ENCODE results near the gene LRCH1.

LRCH1 gene

GRCh38 chr13:46605076-46605824 is 52.3 kb downstream of the LRCH1 start:
- H3K27me3 Mint-ChIP-seq, result no peaks in the 10 kb centered on the region
- H3K36me3 Mint-ChIP-seq, result no peaks in the 10 kb centered on the region
- H3K9me3 Mint-ChIP-seq (ENCODE audit: low read depth), result no peaks in the 10 kb centered on the region
- no peak overlapping the region for H3K27ac Mint-ChIP-seq
- no peak overlapping the region for H3K4me3 Mint-ChIP-seq
- peaks cover 72% of the 10 kb centered on the region for H3K4me1 Mint-ChIP-seq (ENCODE audit: low read depth)

GRCh38 chr13:46605825-46606554 is 53.0 kb downstream of the LRCH1 start:
- Mint-ChIP-seq H3K27ac (peak overlapping the region; percentile 48), H3K9me3 (ENCODE audit: low read depth) (no peaks in the 10 kb centered on the region), H3K27me3 (no peaks in the 10 kb centered on the region), H3K4me3 (no peak overlapping the region), H3K4me1 (ENCODE audit: low read depth) (peaks cover 64% of the 10 kb centered on the region), H3K36me3 (no peaks in the 10 kb centered on the region)

GRCh38 chr13:46606970-46607369 is 54.0 kb downstream of the LRCH1 start:
- Mint-ChIP-seq H3K4me3 (no peak overlapping the region), H3K9me3 (ENCODE audit: low read depth) (no peaks in the 10 kb centered on the region), H3K27me3 (no peaks in the 10 kb centered on the region), H3K27ac (peak overlapping the region; percentile 70), H3K36me3 (no peaks in the 10 kb centered on the region), H3K4me1 (ENCODE audit: low read depth) (peaks cover 57% of the 10 kb centered on the region)

- no peaks in the 10 kb centered on the region for H3K27me3 Mint-ChIP-seq
- peaks cover 49% of the 10 kb centered on the region for H3K4me1 Mint-ChIP-seq (ENCODE audit: low read depth)
- peak overlapping the region; percentile 42 for H3K4me3 Mint-ChIP-seq
- H3K9me3 Mint-ChIP-seq (ENCODE audit: low read depth), result no peaks in the 10 kb centered on the region
- no peaks in the 10 kb centered on the region for H3K36me3 Mint-ChIP-seq
- peak overlapping the region; percentile 70 for H3K27ac Mint-ChIP-seq
Measured at GRCh38 chr13:46607768-46608564, 55.0 kb downstream of the LRCH1 start.

GRCh38 chr13:46609052-46609451 is 56.1 kb downstream of the LRCH1 start:
- no peaks in the 10 kb centered on the region for H3K36me3 Mint-ChIP-seq
- no peaks in the 10 kb centered on the region for H3K9me3 Mint-ChIP-seq (ENCODE audit: low read depth)
- H3K27ac Mint-ChIP-seq, result no peak overlapping the region
- no peaks in the 10 kb centered on the region for H3K27me3 Mint-ChIP-seq
- H3K4me3 Mint-ChIP-seq, result no peak overlapping the region
- peaks cover 50% of the 10 kb centered on the region for H3K4me1 Mint-ChIP-seq (ENCODE audit: low read depth)

- H3K36me3 Mint-ChIP-seq, result no peaks in the 10 kb centered on the region
- H3K9me3 Mint-ChIP-seq (ENCODE audit: low read depth), result no peaks in the 10 kb centered on the region
- H3K27me3 Mint-ChIP-seq, result no peaks in the 10 kb centered on the region
- no peak overlapping the region for H3K4me3 Mint-ChIP-seq
- peaks cover 50% of the 10 kb centered on the region for H3K4me1 Mint-ChIP-seq (ENCODE audit: low read depth)
- no peak overlapping the region for H3K27ac Mint-ChIP-seq
Measured at GRCh38 chr13:46609726-46610125, 56.8 kb downstream of the LRCH1 start.

- Mint-ChIP-seq H3K36me3 (peaks cover 4% of the 10 kb centered on the region), H3K4me1 (ENCODE audit: low read depth) (peaks cover 47% of the 10 kb centered on the region), H3K4me3 (no peak overlapping the region), H3K9me3 (ENCODE audit: low read depth) (no peaks in the 10 kb centered on the region), H3K27ac (no peak overlapping the region), H3K27me3 (no peaks in the 10 kb centered on the region)
Measured at GRCh38 chr13:46612267-46612666, 59.3 kb downstream of the LRCH1 start.

- no peak overlapping the region for H3K27ac Mint-ChIP-seq
- no peaks in the 10 kb centered on the region for H3K27me3 Mint-ChIP-seq
- H3K9me3 Mint-ChIP-seq (ENCODE audit: low read depth), result no peaks in the 10 kb centered on the region
- H3K36me3 Mint-ChIP-seq, result peaks cover 4% of the 10 kb centered on the region
- H3K4me3 Mint-ChIP-seq, result no peak overlapping the region
- peaks cover 48% of the 10 kb centered on the region for H3K4me1 Mint-ChIP-seq (ENCODE audit: low read depth)
Measured at GRCh38 chr13:46613409-46614049, 60.6 kb downstream of the LRCH1 start.

- no peaks in the 10 kb centered on the region for H3K9me3 Mint-ChIP-seq (ENCODE audit: low read depth)
- H3K27me3 Mint-ChIP-seq, result no peaks in the 10 kb centered on the region
- H3K27ac Mint-ChIP-seq, result no peak overlapping the region
- no peak overlapping the region for H3K4me3 Mint-ChIP-seq
- peaks cover 4% of the 10 kb centered on the region for H3K36me3 Mint-ChIP-seq
- H3K4me1 Mint-ChIP-seq (ENCODE audit: low read depth), result peaks cover 46% of the 10 kb centered on the region
Measured at GRCh38 chr13:46614582-46614981, 61.6 kb downstream of the LRCH1 start.

GRCh38 chr13:46615888-46616531 is 63.0 kb downstream of the LRCH1 start:
- Mint-ChIP-seq H3K4me1 (ENCODE audit: low read depth) (peaks cover 55% of the 10 kb centered on the region), H3K27ac (peak overlapping the region; percentile 28), H3K4me3 (no peak overlapping the region)

GRCh38 chr13:46617229-46617721 is 64.3 kb downstream of the LRCH1 start:
- no peaks in the 10 kb centered on the region for H3K9me3 Mint-ChIP-seq (ENCODE audit: low read depth)
- H3K27ac Mint-ChIP-seq, result no peak overlapping the region
- no peaks in the 10 kb centered on the region for H3K27me3 Mint-ChIP-seq

More at GRCh38 chr13:46615888-46616531, 63.0 kb downstream of the LRCH1 start:
- peaks cover 4% of the 10 kb centered on the region for H3K36me3 Mint-ChIP-seq
- no peaks in the 10 kb centered on the region for H3K9me3 Mint-ChIP-seq (ENCODE audit: low read depth)
- H3K27me3 Mint-ChIP-seq, result no peaks in the 10 kb centered on the region

GRCh38 chr13:46617885-46618284 is 64.9 kb downstream of the LRCH1 start:
- no peaks in the 10 kb centered on the region for H3K27me3 Mint-ChIP-seq
- no peaks in the 10 kb centered on the region for H3K9me3 Mint-ChIP-seq (ENCODE audit: low read depth)
- H3K4me1 Mint-ChIP-seq (ENCODE audit: low read depth), result peaks cover 61% of the 10 kb centered on the region
- H3K36me3 Mint-ChIP-seq, result peaks cover 4% of the 10 kb centered on the region
- H3K4me3 Mint-ChIP-seq, result no peak overlapping the region
- no peak overlapping the region for H3K27ac Mint-ChIP-seq

More at GRCh38 chr13:46617229-46617721, 64.3 kb downstream of the LRCH1 start:
- Mint-ChIP-seq H3K4me3 (no peak overlapping the region), H3K4me1 (ENCODE audit: low read depth) (peaks cover 59% of the 10 kb centered on the region), H3K36me3 (peaks cover 4% of the 10 kb centered on the region)

GRCh38 chr13:46618694-46619254 is 65.8 kb downstream of the LRCH1 start:
- Mint-ChIP-seq H3K4me3 (no peak overlapping the region), H3K9me3 (ENCODE audit: low read depth) (no peaks in the 10 kb centered on the region), H3K36me3 (peaks cover 4% of the 10 kb centered on the region), H3K27ac (no peak overlapping the region), H3K27me3 (no peaks in the 10 kb centered on the region), H3K4me1 (ENCODE audit: low read depth) (peaks cover 64% of the 10 kb centered on the region)

GRCh38 chr13:46620029-46620428 is 67.1 kb downstream of the LRCH1 start:
- Mint-ChIP-seq H3K36me3 (peaks cover 4% of the 10 kb centered on the region), H3K4me1 (ENCODE audit: low read depth) (peaks cover 66% of the 10 kb centered on the region), H3K9me3 (ENCODE audit: low read depth) (no peaks in the 10 kb centered on the region), H3K4me3 (no peak overlapping the region), H3K27me3 (no peaks in the 10 kb centered on the region), H3K27ac (no peak overlapping the region)
